WERI-Rb-1 (cell line): ENCODE measurements around the gene KCNN3.

ENCODE experiments used
- DNase-seq: peaks from one replicate; pipeline ENCODE4 v3.0.0-alpha.2; 2020
- H3K27ac ChIP-seq: fragments of 250-450 bp; sonication (Bioruptor Pico); 2 replicates; pipeline ENCODE4 v1.5.1; 2020; ENCODE audit warnings: mild to moderate bottlenecking, moderate library complexity
- H3K27me3 ChIP-seq: fragments of 250-450 bp; sonication (Bioruptor Pico); 2 replicates; pipeline ENCODE4 v1.5.1; 2021; ENCODE audit warnings: mild to moderate bottlenecking, low read depth, moderate library complexity; ENCODE audit not compliant: insufficient read depth, severe bottlenecking
- H3K36me3 ChIP-seq: fragments of 250-450 bp; sonication (Bioruptor Pico); 2 replicates; pipeline ENCODE4 v1.5.1; 2020; ENCODE audit warnings: mild to moderate bottlenecking, moderate library complexity
- H3K4me3 ChIP-seq: 2 replicates; pipeline ENCODE4 v1.5.1; 2011; ENCODE audit warnings: low read depth, mild to moderate bottlenecking, control low read depth, low read length
- H3K9me3 ChIP-seq: fragments of 250-450 bp; sonication (Bioruptor Pico); 2 replicates; pipeline ENCODE4 v1.5.1; 2021; ENCODE audit warnings: mild to moderate bottlenecking, moderate library complexity; ENCODE audit not compliant: severe bottlenecking
- TF ChIP-seq, protein P1 (sequence below): IDR thresholded peaks from 2 replicates; pipeline ENCODE4 v1.5.1; 2011; ENCODE audit warnings: low read depth, mild to moderate bottlenecking, control low read depth, inconsistent platforms, low read length

Gene KCNN3

DNA sequence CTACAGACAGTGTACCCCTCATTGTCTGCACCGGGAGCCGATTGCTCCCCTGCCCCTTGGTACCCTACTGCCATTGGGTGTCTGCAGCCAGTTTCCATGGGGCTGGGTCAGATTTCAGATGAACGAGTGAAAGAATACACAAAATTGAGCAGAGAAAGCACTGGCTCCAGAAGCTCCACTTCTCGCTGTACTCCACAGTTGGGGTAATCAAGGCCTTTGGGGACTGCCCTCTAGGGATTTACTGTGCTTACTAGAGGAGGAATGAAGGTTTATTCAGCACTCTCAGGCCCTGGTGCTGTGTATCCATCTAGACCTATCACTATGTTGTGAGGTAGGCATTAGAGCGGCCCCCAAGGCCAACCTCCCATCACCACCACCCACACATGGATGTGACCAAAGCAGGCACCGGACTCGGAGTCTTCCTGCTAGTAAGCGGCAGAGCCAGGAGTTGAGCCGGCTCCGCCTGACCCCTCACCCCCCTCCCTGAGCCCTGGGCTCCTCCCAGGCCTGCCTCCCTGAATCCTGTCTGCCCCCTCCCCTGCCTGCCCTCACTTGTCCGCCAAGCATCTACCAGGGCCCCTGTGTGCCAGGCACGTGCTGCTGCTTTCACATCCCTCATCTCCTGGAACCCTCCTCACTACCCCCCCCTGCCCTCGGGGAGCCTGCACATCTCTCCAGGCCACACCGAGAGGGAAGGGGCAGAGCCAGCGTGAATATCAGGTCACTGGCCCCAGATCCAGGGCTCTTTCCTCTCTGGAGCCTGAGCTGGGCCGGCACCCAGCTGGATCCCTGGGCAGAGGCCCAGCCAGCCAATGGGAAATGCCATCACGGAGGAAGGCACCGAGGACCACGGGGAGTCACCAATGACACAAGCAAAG lies 23.3 kb downstream of the KCNN3 start:
- Histone ChIP-seq H3K4me3 (no peak overlapping the region), H3K36me3 (no peaks in the 10 kb centered on the region), H3K27me3 (no peaks in the 10 kb centered on the region), H3K9me3 (no peaks in the 10 kb centered on the region), H3K27ac (no peak overlapping the region)
- TF ChIP-seq, protein P1, sequence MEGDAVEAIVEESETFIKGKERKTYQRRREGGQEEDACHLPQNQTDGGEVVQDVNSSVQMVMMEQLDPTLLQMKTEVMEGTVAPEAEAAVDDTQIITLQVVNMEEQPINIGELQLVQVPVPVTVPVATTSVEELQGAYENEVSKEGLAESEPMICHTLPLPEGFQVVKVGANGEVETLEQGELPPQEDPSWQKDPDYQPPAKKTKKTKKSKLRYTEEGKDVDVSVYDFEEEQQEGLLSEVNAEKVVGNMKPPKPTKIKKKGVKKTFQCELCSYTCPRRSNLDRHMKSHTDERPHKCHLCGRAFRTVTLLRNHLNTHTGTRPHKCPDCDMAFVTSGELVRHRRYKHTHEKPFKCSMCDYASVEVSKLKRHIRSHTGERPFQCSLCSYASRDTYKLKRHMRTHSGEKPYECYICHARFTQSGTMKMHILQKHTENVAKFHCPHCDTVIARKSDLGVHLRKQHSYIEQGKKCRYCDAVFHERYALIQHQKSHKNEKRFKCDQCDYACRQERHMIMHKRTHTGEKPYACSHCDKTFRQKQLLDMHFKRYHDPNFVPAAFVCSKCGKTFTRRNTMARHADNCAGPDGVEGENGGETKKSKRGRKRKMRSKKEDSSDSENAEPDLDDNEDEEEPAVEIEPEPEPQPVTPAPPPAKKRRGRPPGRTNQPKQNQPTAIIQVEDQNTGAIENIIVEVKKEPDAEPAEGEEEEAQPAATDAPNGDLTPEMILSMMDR = no peak
- no peak for DNase-seq

DNA sequence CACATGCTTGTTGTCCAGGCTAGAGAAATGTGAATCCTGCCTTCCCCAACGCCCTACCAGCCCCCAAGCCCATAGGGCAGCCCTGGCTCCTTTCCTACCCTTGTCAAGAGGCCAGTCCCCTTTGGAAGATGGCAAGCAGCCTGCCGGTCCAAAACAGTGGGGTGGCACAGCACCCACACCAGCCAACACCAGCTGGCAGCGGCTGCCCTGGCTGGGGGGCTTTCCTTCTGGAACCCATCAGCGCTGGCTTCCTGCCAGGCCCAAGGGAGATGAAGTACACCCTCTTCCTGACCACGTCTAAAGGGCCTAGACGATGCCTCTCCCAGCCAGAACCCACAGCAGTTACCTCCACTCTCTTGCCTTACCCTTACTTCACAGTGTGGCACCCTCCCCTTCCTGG lies 24.2 kb downstream of the KCNN3 start:
- Histone ChIP-seq H3K27me3 (no peaks in the 10 kb centered on the region), H3K27ac (no peak overlapping the region), H3K9me3 (no peaks in the 10 kb centered on the region), H3K36me3 (no peaks in the 10 kb centered on the region), H3K4me3 (no peak overlapping the region)
- no peak for DNase-seq
- TF ChIP-seq, protein P1 = no peak

DNA sequence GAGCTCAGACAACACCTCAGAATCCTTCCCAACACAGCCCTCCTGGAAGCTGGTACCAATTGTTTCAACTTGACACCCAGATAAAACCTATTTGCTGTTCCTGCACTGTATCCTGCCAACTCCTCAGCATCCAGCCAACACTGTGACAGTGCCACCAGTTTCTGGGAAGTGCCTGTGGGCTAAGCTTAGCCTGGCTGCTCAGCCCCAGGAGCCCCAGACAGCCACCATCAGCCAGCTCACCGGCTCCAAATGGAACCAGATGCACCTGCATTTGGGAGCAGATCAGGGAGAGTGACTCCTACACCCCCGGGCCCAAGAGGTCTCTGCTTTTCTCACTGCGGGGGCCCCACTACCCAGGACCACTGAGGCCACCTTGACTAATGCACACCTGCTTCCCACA lies 24.9 kb downstream of the KCNN3 start:
- H3K4me3 ChIP-seq = no peak overlapping the region
- H3K36me3 ChIP-seq = no peaks in the 10 kb centered on the region
- H3K27me3 ChIP-seq = no peaks in the 10 kb centered on the region
- no peak overlapping the region for H3K27ac ChIP-seq
- TF ChIP-seq, protein P1 = no peak
- H3K9me3 ChIP-seq = no peaks in the 10 kb centered on the region
- no peak for DNase-seq

DNA sequence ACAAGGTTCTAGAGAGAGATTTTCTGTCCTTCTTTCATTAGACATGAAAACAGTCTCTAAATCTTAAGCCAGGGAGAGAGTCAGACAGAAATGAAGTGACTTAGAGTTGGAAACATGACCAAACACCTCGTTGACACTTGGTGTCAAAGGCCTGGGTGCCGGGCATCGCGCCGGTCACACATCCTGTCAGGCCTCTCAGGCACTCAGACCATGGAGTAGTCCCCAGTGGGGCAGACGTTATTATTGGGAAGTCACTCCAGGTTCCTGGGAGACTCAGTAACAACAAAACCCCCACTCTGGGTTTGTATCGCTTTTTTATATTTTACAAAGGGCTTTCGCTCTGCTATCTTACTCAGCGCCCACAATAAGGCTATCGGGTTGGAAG lies 25.8 kb downstream of the KCNN3 start:
- no peak for DNase-seq
- H3K27me3 ChIP-seq = no peaks in the 10 kb centered on the region
- no peak overlapping the region for H3K27ac ChIP-seq

DNA sequence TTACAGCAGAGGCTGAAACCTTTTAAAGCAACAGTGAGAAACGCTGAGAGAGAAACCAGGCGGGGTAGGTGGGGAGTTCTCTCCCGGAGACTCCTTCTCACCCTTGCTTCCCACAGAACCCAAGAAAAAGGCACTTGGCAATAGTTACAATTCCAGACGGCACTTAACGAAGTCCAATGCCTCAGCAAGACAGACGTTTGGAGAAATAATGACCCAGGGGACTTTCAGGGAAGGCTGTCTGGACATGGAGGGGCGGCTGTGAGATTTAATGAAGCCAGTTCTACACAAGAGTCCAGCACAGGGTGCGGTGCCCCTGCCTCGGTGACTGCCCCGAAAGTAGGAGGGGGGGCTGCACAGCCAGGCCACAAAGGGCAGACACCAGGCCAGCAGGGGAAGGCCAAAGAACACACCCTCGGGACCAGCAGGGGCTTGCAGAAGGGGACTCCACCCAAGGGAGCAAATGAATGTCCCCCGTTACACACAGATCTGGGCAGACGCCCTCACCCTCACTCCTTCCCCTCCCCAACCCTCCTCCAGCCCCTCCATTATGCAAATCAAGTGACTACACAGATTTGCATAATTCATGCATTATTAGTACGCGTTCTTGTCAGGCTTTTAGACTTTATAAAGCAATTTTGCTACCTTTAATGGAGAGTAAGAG lies 26.3 kb downstream of the KCNN3 start:
- Histone ChIP-seq H3K9me3 (no peaks in the 10 kb centered on the region), H3K27ac (no peak overlapping the region), H3K4me3 (no peak overlapping the region), H3K27me3 (no peaks in the 10 kb centered on the region), H3K36me3 (no peaks in the 10 kb centered on the region)
- DNase-seq = no peak
- TF ChIP-seq, protein P1 = no peak

More for the DNA sequence above, 25.8 kb downstream of the KCNN3 start:
- Histone ChIP-seq H3K9me3 (no peaks in the 10 kb centered on the region), H3K36me3 (no peaks in the 10 kb centered on the region), H3K4me3 (no peak overlapping the region)
- TF ChIP-seq, protein P1 = no peak
